GM18868 (cell line): ENCODE data around the gene SESN2.
"Not testable (repeated sequence)": the region's sequence is repeated elsewhere in the genome, so short reads cannot be mapped to it uniquely, and the experiment has no call there.

Experiments
- ATAC-seq: cut with Tn5 transposase; IDR thresholded peaks from one replicate; pipeline ENCODE4 v1.9.1; 2021; ENCODE audit warnings: mild to moderate bottlenecking, moderate library complexity; ENCODE audit not compliant: unreplicated experiment

The SESN2 gene

DNA sequence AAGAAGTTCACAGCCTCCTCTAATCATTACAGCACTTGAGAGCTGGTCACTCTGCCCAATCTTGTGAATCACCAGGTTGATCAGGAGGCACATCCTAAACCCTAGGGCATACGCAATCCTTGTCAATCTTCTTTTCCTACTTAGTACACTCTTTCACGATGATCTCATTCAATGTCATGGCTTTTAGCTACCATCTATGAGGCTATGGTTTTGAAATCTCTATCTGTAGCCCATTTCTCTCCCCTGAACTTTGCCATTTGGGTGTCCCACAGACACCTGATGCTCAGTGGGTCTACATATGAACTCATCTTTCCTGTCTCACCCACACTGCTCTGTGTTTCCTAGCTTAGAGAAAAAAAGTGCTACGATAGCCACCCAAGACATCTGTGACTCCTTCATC, 67.7 kb downstream of the SESN2 start:
- no peak for ATAC-seq

DNA sequence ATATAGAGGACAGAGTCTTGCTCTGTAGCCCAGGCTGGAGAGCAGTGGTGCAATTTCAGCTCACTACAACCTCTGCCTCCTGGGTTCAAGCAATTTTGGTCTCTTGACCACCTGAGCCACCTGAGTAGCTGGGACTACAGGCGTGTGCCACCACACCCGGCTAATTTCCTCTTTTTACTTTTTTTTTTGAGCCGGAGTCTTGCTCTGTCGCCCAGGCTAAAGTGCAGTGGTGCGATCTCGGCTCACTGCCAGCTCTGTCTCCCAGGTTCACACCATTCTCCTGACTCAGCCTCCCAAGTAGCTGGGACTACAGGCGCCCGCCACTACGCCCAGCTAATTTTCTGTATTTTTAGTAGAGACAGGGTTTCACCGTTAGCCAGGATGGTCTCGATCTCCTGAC, 68.1 kb downstream of the SESN2 start:
- ATAC-seq, result not testable (repeated sequence)

DNA sequence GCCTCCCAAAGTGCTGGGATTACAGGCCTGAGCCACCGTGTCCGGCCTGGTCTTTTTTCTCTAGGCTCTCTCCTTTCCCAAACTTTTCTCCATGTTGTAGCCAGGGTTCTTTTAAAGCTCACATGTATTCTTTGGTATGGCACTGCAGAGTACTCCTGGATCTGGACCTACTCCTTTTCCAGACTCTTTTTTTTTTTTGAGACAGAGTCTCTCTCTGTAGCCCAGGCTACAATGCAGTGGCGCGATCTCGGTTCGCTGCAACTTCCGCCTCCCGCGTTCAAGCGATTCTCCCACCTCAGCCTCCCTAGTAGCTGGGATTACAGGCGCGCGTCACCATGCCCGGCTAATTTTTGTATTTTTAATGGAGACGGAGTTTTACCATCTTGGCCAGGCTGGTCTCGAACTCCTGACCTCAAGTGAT, 68.9 kb downstream of the SESN2 start:
- no peak for ATAC-seq

DNA sequence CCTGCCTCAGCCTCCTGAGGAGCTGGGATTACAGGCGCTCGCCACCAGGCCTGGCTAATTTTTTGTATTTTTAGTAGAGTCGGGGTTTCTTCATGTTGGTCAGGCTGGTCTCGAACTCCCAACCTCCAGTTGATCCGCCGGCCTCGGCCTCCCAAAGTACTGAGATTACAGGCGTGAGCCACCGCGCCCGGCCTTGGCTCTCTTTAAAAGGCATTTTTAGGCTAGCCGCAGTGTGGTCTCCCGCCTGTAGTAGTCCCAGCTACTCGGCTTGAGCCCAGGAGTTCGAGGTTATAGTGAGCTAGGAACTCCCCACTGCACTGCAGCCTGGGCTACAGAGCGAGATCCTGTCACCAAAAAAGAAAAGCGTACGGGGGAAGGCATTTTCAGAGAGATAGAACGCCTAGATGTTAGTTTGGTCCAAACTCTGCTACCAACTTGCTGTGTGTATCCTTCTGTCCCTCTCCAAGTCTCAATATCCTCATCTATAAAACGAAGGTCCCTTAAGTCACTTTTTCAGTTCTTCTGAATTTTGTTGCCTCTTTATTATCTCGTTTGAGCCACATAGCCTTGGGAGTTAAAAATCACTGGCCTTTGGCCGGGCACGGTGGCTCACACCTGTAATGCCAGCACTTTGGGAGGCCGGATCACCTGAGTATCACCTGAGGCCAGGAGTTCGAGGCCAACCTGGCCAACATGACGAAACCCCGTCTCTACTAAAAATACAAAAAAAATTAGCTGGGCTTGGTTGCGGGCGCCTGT, 70.3 kb downstream of the SESN2 start:
- no peak for ATAC-seq
